GM18505 (cell line): Measurements from ENCODE around the gene GPA33.
A peak's percentile ranks its signal among the peaks of the same experiment; 100 is the strongest.
"Not testable (repeated sequence)": the region's sequence is repeated elsewhere in the genome, so short reads cannot be mapped to it uniquely, and the experiment has no call there.

Source experiments
- ATAC-seq: cut with Tn5 transposase; IDR thresholded peaks from one replicate; pipeline ENCODE4 v1.9.1; 2021; ENCODE audit not compliant: unreplicated experiment
- POLR2A ChIP-seq: IDR thresholded peaks from 4 replicates; pipeline ENCODE4 v1.6.1; 2011; ENCODE audit warnings: borderline replicate concordance; ENCODE audit not compliant: insufficient read depth, insufficient read length; ENCODE audit errors: extremely low read depth

GPA33 gene

GRCh38 chr1:167051907-167052306 is 38.3 kb downstream of the GPA33 start:
- TF ChIP-seq POLR2A, result no peak
- no peak for ATAC-seq

GRCh38 chr1:167043752-167044488 is 46.3 kb downstream of the GPA33 start:
- ATAC-seq, result peak; percentile 92
- TF ChIP-seq POLR2A, result no peak

- no peak for TF ChIP-seq POLR2A
Measured at GRCh38 chr1:167033646-167034045, 56.5 kb downstream of the GPA33 start.

GRCh38 chr1:167029553-167029952 is 60.6 kb downstream of the GPA33 start:
- ATAC-seq, result not testable (repeated sequence)

More at GRCh38 chr1:167033646-167034045, 56.5 kb downstream of the GPA33 start:
- ATAC-seq, result no peak

- TF ChIP-seq POLR2A, result no peak
- ATAC-seq, result no peak
Measured at GRCh38 chr1:167022384-167022783, 67.8 kb downstream of the GPA33 start.

GRCh38 chr1:167016100-167016750 is 74.0 kb downstream of the GPA33 start:
- ATAC-seq, result no peak
- TF ChIP-seq POLR2A, result no peak

- TF ChIP-seq POLR2A, result no peak
- no peak for ATAC-seq
Measured at GRCh38 chr1:167013108-167013929, 76.9 kb downstream of the GPA33 start.

- ATAC-seq, result no peak
- no peak for TF ChIP-seq POLR2A
Measured at GRCh38 chr1:167012570-167012969, 77.6 kb downstream of the GPA33 start.

- ATAC-seq, result no peak
- TF ChIP-seq POLR2A, result no peak
Measured at GRCh38 chr1:167011560-167012191, 78.5 kb downstream of the GPA33 start.

- TF ChIP-seq POLR2A, result no peak
- ATAC-seq, result no peak
Measured at GRCh38 chr1:167003711-167004110, 86.5 kb downstream of the GPA33 start.
